NCI-H1105 (cell line): ENCODE results near the gene MEIS1.

Source experiments
- DNase-seq: peaks from one replicate; lab custom pipeline; 2025; lab: John Stamatoyannopoulos, UW

MEIS1 gene

GRCh38 chr2:66566726-66567399 lies 131.9 kb downstream of the MEIS1 start:
- no peak for DNase-seq

- no peak for DNase-seq
Measured at GRCh38 chr2:66567729-66568128, 132.8 kb downstream of the MEIS1 start.

GRCh38 chr2:66568650-66569300 lies 133.8 kb downstream of the MEIS1 start:
- no peak for DNase-seq

DNA sequence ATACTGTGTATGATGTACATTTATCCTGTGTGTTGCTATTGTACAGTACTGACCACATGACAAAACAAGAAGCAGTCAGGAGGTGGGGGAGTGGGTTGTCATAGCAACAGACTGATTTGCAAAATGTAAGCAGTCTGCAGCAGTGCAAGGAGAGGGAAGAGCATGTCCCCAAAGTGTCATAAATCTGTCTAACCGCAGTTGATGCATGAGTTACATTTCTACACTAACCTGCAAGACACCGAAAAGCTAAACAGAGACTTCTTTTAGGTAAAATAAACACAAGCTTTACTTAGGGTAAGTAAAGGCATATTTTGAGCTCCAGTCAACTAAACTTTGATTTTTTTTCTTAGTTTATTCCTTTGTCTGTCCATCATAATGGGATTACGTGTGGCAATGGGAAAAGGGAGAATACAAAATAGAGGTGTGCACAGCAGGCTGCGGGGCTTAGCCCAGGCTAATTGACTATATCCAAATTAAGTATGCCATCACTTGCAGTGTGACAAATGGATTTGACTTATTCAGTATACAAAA lies 134.5 kb downstream of the MEIS1 start:
- DNase-seq, result no peak

DNA sequence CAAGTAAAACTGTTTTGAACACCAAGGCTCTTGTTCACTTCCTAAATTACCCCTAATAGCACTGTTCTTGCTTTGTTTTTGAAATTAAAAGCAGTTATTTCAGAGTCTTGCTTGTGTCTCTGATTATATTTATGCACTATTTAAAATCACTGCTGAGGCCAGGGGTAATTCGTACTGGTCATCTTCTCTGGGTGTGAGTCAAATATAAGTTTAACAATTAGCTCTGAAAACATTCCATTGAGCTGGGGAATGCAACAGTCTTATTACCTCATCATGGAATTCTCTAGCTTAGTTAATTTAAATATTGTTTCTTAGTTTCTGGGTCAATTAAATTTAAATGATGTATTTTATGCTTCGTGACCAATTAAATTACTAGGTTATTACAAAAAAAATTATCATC lies 135.0 kb downstream of the MEIS1 start:
- DNase-seq, result no peak

GRCh38 chr2:66570471-66570870 lies 135.5 kb downstream of the MEIS1 start:
- no peak for DNase-seq

DNA sequence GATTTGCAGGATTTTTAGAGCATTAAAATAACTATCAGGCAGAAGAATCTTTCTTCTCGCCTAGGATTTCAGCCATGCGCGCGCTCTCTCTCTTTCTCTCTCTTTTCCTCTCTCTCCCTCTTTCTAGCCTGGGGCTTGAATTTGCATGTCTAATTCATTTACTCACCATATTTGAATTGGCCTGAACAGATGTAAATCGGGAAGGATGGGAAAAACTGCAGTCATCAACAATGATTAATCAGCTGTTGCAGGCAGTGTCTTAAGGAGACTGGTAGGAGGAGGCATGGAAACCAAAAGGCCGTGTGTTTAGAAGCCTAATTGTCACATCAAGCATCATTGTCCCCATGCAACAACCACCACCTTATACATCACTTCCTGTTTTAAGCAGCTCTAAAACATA lies 137.0 kb downstream of the MEIS1 start:
- DNase-seq, result no peak

DNA sequence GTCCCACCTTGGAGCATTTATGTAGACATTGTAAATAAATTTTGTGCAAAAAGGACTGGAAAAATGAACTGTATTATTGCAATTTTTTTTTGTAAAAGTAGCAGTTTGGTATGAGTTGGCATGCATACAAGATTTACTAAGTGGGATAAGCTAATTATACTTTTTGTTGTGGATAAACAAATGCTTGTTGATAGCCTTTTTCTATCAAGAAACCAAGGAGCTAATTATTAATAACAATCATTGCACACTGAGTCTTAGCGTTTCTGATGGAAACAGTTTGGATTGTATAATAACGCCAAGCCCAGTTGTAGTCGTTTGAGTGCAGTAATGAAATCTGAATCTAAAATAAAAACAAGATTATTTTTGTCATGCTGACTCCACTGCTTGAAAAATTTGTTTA lies 137.5 kb downstream of the MEIS1 start:
- DNase-seq, result no peak

- DNase-seq, result no peak
Measured at GRCh38 chr2:66573416-66573815, 138.5 kb downstream of the MEIS1 start.

- no peak for DNase-seq
Measured at GRCh38 chr2:66573821-66574233, 138.9 kb downstream of the MEIS1 start.

DNA sequence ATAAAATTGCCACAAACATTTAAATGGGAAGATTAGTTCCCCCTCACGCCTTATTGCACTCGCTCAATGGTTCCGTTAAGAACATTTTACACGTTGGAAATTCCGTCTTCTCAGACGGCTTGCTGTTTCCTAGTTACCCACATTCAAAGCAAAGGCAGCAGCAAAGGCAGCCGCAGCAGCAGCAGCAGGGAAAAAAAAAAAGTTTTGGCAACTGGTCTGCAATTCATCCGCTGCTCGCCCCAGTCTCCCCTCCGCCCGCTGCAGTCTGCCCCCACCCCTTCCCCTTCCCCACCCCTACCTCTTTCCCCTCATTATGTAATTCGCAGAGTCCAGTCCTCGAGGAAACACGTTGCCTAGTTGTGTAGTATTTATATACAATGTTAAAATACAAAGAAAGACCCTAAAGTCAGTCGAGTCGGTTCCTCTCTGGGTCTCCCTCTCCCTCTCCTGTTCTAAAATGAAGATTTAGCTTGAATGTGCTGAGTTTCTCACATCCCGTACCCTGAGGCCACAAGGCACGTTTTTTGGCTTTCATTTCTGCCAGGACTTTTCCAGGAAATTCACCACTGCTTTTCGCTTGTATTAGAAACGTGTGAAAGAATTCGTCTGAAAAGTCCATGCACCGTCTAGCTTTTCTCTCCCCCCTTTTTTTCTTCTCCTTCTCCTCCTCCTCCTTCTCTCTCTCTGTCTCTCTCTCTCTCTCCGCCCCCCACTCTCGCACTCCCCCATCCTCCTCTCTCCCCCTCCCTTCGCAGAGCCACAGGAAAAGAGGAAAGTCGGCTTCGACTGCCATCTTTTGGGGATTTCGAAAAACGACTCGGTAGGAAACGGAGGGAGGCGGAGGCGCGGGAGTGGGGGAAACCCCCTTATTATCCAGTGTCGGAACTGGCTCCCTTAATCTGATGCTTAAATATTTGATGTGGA lies 140.0 kb downstream of the MEIS1 start:
- peak; percentile 67 for DNase-seq

GRCh38 chr2:66575625-66576310 lies 140.8 kb downstream of the MEIS1 start:
- no peak for DNase-seq

DNA sequence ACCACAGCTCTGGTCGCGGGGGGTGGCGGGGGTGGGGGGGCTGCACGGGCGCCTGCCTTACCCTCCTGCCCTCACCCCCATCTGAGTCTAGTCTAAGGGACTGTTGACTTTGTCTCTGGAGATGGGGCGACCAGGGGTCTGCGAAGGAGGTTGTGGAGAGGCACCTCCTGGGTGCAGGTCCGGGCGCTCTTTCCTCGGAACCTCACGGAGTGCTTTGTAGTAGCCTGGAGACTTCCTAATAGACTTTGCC lies 141.3 kb downstream of the MEIS1 start:
- no peak for DNase-seq

DNA sequence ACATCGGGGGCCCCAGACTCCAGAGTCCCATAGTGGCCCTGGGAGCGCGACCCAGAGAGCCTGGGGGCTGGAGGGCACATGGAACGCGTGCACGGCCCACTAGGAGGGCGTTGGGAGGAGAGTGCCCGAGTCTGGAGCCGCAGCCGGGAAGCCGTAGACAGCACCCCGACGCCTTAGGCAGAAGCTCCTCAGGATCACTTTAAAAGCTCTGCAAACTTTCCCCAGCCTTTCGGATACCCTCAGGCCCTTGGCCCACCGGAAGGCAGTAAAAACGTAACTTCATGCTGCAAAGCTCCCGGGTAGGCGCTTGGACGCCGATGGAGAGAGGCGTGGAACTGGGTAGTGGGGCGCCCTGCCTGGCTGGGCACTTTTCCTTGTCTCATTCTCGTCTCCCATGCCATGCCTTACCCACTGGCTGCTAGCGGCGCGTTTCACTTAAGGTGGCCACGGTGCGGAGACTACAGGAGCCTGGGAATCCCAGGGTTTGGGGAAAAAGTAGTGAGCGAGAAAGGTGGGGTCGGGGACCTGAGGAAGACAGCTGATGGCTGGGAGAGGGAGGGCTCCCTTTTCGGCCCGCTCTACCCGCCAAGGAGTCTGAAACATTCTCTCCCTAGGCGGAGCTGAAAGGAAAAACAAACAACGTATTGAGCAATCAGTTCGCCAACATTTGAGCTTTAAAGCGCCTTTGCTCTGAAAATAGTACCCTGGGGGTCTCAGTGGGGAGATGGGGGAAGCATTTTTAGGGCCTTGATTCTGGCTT lies 141.8 kb downstream of the MEIS1 start:
- no peak for DNase-seq

- DNase-seq, result no peak
Measured at GRCh38 chr2:66577321-66578053, 142.6 kb downstream of the MEIS1 start.

DNA sequence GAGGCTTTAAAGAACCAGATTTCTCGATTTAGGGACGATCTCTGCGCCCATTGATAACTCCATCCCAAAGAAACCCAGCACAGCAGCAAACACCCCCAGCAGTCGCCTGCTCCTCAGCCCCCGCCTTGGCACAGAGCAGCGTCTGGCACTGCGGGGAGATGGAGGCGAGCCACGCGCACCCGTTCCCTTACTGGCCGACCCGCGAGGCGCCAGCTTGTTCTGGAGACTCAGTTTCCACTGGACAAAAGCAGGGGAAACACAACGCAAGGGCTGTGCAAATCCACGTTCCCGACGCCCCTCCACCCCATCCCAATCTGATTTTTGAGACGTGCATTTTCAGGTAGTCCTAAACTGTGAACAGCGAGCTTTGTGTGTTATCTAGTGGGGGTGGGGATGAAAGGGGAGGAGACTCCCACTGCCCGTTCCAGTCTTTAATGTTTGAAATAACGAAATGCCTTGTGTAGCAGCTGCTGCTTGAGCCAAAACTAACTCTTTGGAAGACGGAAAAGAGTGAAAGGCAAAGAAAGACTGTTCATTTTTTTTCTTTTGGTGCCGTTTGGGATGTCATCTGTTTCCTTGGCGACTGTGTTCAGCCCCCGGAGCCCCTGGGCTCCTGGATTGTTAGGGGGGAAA lies 143.2 kb downstream of the MEIS1 start:
- DNase-seq, result no peak

DNA sequence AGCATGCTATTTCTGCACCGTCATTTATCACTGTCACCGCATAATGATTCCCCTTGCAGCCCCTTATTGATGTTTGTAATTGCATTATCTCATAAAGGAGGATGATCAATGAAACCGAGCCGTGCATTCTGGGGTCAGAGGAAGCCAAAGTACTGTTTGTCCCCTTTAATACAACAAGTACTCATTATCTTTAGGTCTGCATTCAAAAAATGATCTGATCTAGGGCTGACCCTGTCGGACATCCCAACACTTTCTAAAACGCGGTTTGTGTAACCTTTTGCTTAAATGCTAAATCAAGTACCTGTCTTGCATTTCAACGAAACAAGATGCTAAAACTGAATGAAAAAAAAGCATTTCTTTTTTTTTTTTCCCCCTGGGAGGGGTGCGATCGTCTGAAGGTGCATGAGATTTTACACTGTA lies 143.8 kb downstream of the MEIS1 start:
- DNase-seq, result no peak

DNA sequence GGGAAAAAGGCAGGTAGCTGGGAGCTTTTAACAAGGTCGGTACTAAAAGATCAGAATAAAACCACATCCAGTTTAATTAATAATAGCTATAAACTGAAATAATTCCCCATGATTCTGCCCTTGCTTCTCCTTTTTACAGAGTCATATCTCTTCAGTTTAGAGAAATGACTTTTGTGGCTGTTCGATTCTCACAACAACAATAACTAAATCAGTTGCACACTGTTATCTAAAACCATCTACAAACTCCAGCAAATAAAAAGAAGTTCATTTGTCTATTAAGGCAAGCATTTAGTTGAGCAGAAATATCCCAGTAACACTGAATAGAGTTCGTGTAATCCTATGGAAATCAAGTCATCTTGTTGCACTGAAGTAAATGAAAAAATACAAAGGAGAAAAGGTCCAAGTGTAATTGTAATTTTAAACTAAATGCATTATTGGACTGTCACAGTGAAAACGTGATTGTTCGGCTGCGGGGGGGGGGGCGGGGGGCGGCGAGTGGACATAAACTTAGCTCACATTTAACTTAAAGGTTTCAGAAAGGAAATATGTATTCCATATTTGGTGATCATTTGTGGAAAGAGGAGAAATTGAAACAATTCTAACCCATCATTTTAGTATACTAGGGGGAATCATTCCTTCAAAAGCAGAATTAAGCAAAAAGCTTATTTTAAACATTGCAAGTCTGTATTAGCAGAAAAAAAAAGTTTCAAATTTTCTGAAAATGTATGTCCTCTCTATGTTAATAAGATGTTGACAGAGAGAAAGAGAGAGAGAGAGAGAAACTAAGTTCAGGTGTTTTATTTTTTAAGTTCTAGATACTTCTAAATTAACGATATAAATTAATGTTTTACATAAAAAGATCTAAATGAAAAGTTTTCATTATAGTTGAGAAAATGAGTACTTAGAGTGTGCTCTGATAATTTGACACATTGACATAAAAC lies 144.5 kb downstream of the MEIS1 start:
- DNase-seq, result no peak
